AML-193 (cell line): ENCODE data around the gene VASH1.
A peak's percentile ranks its signal among the peaks of the same experiment; 100 is the strongest.

ENCODE experiments used
- DNase-seq, 2 experiments: peaks; one replicate each; lab custom pipeline; 2025; lab: John Stamatoyannopoulos, UW

Gene VASH1

GRCh38 chr14:76832503-76832988, 71.3 kb downstream of the VASH1 start:
- DNase-seq, result peak; percentile 7 to 20
